GM23248 (cell line): ENCODE data around the gene IL10RB.
"Not testable (repeated sequence)": the region's sequence is repeated elsewhere in the genome, so short reads cannot be mapped to it uniquely, and the experiment has no call there.

ENCODE experiments used
- EZH2 ChIP-seq: fragments of 200-600 bp; sonication (generic); IDR thresholded peaks from 2 replicates; pipeline ENCODE4 v1.6.1; 2018; ENCODE audit warnings: antibody characterized with exemption, mild to moderate bottlenecking; ENCODE audit not compliant: insufficient read depth, poor library complexity, severe bottlenecking
- EZH2phosphoT487 ChIP-seq: fragments of 200-600 bp; sonication (generic); IDR thresholded peaks from 2 replicates; pipeline ENCODE4 v1.6.1; 2018; ENCODE audit warnings: antibody characterized with exemption, moderate library complexity, mild to moderate bottlenecking, low read depth; ENCODE audit not compliant: insufficient read depth

GRCh38 chr21:33321005-33321404 lies 54.8 kb downstream of the IL10RB start:
- not testable (repeated sequence) for TF ChIP-seq EZH2, EZH2phosphoT487
